ENCODE results near the gene MYT1. TPM values are rescaled to one million over a fixed set of nuclear protein-coding genes. Genes with fewer than 3 reads are reported as not detected.

Gene MYT1
- total RNA-seq, 4 donors from 2014 or later = 0.34 TPM; not detected in 3

GRCh38 chr20:64193058-64193457 is 28.8 kb downstream of the MYT1 start:
- peaks cover 40% of the 10 kb centered on the region for H3K27me3 ChIP-seq
- H3K4me1 ChIP-seq = no peaks in the 10 kb centered on the region
- H3K27ac ChIP-seq = no peak overlapping the region
- no peak for TF ChIP-seq CTCF (IDR thresholded peaks at IDR 0.05)
- no peak for TF ChIP-seq EP300 (IDR thresholded peaks at IDR 0.05)
- TF ChIP-seq POLR2A (IDR thresholded peaks at IDR 0.05) = no peak
- no peak for TF ChIP-seq POLR2AphosphoS5 (IDR thresholded peaks at IDR 0.05)
- H3K36me3 ChIP-seq = no peaks in the 10 kb centered on the region
- DNase-seq (ENCODE audit: low spot score in 2 of 2) = no peak
- no peak overlapping the region for H3K4me3 ChIP-seq
- no peaks in the 10 kb centered on the region for H3K9me3 ChIP-seq
- 75% methylated on average over 3 of the region's 3 CpGs for WGBS

GRCh38 chr20:64194269-64194668 is 30.0 kb downstream of the MYT1 start:
- Histone ChIP-seq H3K36me3 (no peaks in the 10 kb centered on the region), H3K27ac (no peak overlapping the region), H3K4me1 (no peaks in the 10 kb centered on the region), H3K27me3 (peaks cover 46% of the 10 kb centered on the region), H3K4me3 (no peak overlapping the region), H3K9me3 (no peaks in the 10 kb centered on the region)
- TF ChIP-seq POLR2A (IDR thresholded peaks at IDR 0.05) = no peak
- TF ChIP-seq EP300 (IDR thresholded peaks at IDR 0.05) = no peak
- no peak for TF ChIP-seq POLR2AphosphoS5 (IDR thresholded peaks at IDR 0.05)
- TF ChIP-seq CTCF (IDR thresholded peaks at IDR 0.05) = no peak
- no peak for DNase-seq (ENCODE audit: low spot score in 2 of 2)

GRCh38 chr20:64196309-64196708 is 32.1 kb downstream of the MYT1 start:
- DNase-seq (ENCODE audit: low spot score in 2 of 2) = no peak
- H3K9me3 ChIP-seq = no peaks in the 10 kb centered on the region
- H3K4me1 ChIP-seq = no peaks in the 10 kb centered on the region
- no peak overlapping the region for H3K4me3 ChIP-seq
- H3K27ac ChIP-seq = no peak overlapping the region
- WGBS = 89% methylated on average over 15 of the region's 15 CpGs
- H3K27me3 ChIP-seq = peaks cover 57% of the 10 kb centered on the region
- no peak for TF ChIP-seq CTCF (IDR thresholded peaks at IDR 0.05)
- no peak for TF ChIP-seq POLR2AphosphoS5 (IDR thresholded peaks at IDR 0.05)
- no peak for TF ChIP-seq POLR2A (IDR thresholded peaks at IDR 0.05)
- TF ChIP-seq EP300 (IDR thresholded peaks at IDR 0.05) = no peak
- H3K36me3 ChIP-seq = no peaks in the 10 kb centered on the region

- TF ChIP-seq POLR2A (IDR thresholded peaks at IDR 0.05) = no peak
- no peak for TF ChIP-seq EP300 (IDR thresholded peaks at IDR 0.05)
- no peak for TF ChIP-seq POLR2AphosphoS5 (IDR thresholded peaks at IDR 0.05)
- no peak for TF ChIP-seq CTCF (IDR thresholded peaks at IDR 0.05)
- Histone ChIP-seq H3K27ac (no peak overlapping the region), H3K9me3 (no peaks in the 10 kb centered on the region), H3K4me3 (no peak overlapping the region), H3K4me1 (no peaks in the 10 kb centered on the region), H3K27me3 (peaks cover 56% of the 10 kb centered on the region), H3K36me3 (no peaks in the 10 kb centered on the region)
- no peak for DNase-seq (ENCODE audit: low spot score in 2 of 2)
- WGBS = 63% methylated on average over 11 of the region's 11 CpGs
These were observed 32.6 kb downstream of the MYT1 start for GRCh38 chr20:64196847-64197306.

GRCh38 chr20:64198347-64198746 is 34.1 kb downstream of the MYT1 start:
- Histone ChIP-seq H3K27me3 (peaks cover 54% of the 10 kb centered on the region), H3K36me3 (no peaks in the 10 kb centered on the region), H3K4me3 (no peak overlapping the region), H3K9me3 (no peaks in the 10 kb centered on the region), H3K4me1 (no peaks in the 10 kb centered on the region), H3K27ac (no peak overlapping the region)
- no peak for DNase-seq (ENCODE audit: low spot score in 2 of 2)
- no peak for TF ChIP-seq POLR2A (IDR thresholded peaks at IDR 0.05)
- no peak for TF ChIP-seq CTCF (IDR thresholded peaks at IDR 0.05)
- TF ChIP-seq EP300 (IDR thresholded peaks at IDR 0.05) = no peak
- TF ChIP-seq POLR2AphosphoS5 (IDR thresholded peaks at IDR 0.05) = no peak
- 85% methylated on average over 8 of the region's 9 CpGs for WGBS
